ENCODE data around the gene BFSP1. TPM values are rescaled to one million over a fixed set of nuclear protein-coding genes. Genes with fewer than 3 reads are reported as not detected.
A peak's percentile ranks its signal among the peaks of the same experiment; 100 is the strongest.

The BFSP1 gene
- total and polyA plus RNA-seq, 2 of the 8 experiments (the other 6 are each of a cell fraction or from before 2014, with no cell fraction given): 1.5 to 2.5 TPM

DNA sequence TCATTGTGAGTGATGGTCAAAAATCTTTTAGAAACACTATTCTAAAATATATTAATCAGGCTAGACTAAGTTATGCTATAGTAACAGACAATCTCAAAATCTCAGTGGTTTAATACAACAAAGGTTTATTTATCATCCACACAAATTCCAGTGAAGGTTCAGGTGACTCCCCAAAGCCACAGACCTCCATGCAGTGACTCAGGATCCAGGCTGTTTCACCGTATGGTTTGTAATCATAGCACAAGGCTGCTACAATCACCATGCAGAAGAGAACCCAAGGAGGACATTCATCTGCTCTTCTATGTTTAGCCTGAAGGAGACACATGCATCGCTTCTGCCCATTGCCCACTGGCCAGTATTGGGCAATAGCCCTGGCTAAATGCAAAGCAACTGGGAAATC is 46.2 kb downstream of the BFSP1 start:
- no peak overlapping the region for H3K18ac ChIP-seq (ENCODE audit: extremely low read depth, low read length)
- no peaks in the 10 kb centered on the region; the same call in 1 of the 2 replicates for H3K23me2 ChIP-seq (ENCODE audit: low read depth, low read length)
- WGBS, 2 experiments (ENCODE audit: extremely low coverage in 1 of 2, insufficient coverage in 1 of 2, insufficient read length in 1 of 2, insufficient replicate concordance in 2 of 2, low coverage in 1 of 2, low lambda C conversion rate in 2 of 2, missing lambda C conversion rate in 1 of 2): 83% methylated on average over 2 of the region's 2 CpGs; no CpG with 5 or more reads in 1 of the 2 experiments

More for the DNA sequence above, 46.2 kb downstream of the BFSP1 start:
- no peaks in the 10 kb centered on the region for H3K27me3 ChIP-seq (replicated peaks in 1 of 4; ENCODE audit: control insufficient read depth in 3 of 4, extremely low read depth in 1 of 4, insufficient read depth in 3 of 4, low read length in 3 of 4)
- no peak overlapping the region for H3K23ac ChIP-seq (ENCODE audit: insufficient read length)
- no peaks in the 10 kb centered on the region for H3K36me3 ChIP-seq (ENCODE audit: control insufficient read depth in 2 of 4, insufficient read depth in 4 of 4, low read length in 3 of 4)
- H3K4ac ChIP-seq (replicated peaks; ENCODE audit: insufficient read length, low read depth, low read length): no peak overlapping the region
- no peak overlapping the region for H3K4me3 ChIP-seq (ENCODE audit: extremely low read depth in 1 of 4, insufficient read depth in 2 of 4, low read depth in 3 of 4, low read length in 4 of 4)
- CTCF ChIA-PET (ENCODE audit: partially characterized antibody): no interaction called here
- H3K4me1 ChIP-seq (replicated peaks in 1 of 4; ENCODE audit: control insufficient read depth in 3 of 4, insufficient read depth in 4 of 4, low read length in 3 of 4): no peaks in the 10 kb centered on the region
- no peak overlapping the region for H2BK15ac ChIP-seq (ENCODE audit: low read length)
- H3K14ac ChIP-seq (ENCODE audit: insufficient read length): no peak overlapping the region
- H4K5ac ChIP-seq (ENCODE audit: insufficient read length, low read depth, low read length): no peak overlapping the region
- H3K79me2 ChIP-seq (ENCODE audit: control insufficient read depth in 1 of 2, insufficient read depth in 2 of 2, low read length in 2 of 2): no peaks in the 10 kb centered on the region
- no peak for DNase-seq (ENCODE audit: low read depth in 1 of 2, low spot score in 2 of 2)
- no peaks in the 10 kb centered on the region for H3K9me3 ChIP-seq (ENCODE audit: insufficient read depth in 2 of 2, low read depth in 1 of 2, low read length in 1 of 2)
- H2BK12ac ChIP-seq (ENCODE audit: low read depth, low read length): no peak overlapping the region
- FAIRE-seq: peak; percentile 19
- no peak overlapping the region for H3K27ac ChIP-seq (ENCODE audit: low read depth, low read length)
- no peaks in the 10 kb centered on the region for H4K20me1 ChIP-seq (replicated peaks in 1 of 2; ENCODE audit: control insufficient read depth in 1 of 2, insufficient read depth in 2 of 2, low read length in 2 of 2)
- no peak overlapping the region for H2BK20ac ChIP-seq (ENCODE audit: low read length)
- no peak for TF ChIP-seq SP2 (IDR thresholded peaks at IDR 0.05; ENCODE audit: low read length)
- 0 out of 2 replicates have a peak, but pooled peaks have one; percentile 32 for TF ChIP-seq CEBPB (IDR thresholded peaks at IDR 0.05; ENCODE audit: low read depth, low read length)
- H2AK5ac ChIP-seq (ENCODE audit: low read depth, low read length): no peak overlapping the region
- H3K4me2 ChIP-seq (ENCODE audit: insufficient read depth in 1 of 2, low read depth in 2 of 2, low read length in 2 of 2): no peak overlapping the region
- no peak overlapping the region for H4K8ac ChIP-seq (ENCODE audit: extremely low read depth, insufficient read depth, low read length)
- H3K56ac ChIP-seq (replicated peaks; ENCODE audit: insufficient read length, low read depth, low read length): no peak overlapping the region
- H3K79me1 ChIP-seq (ENCODE audit: low read depth, low read length): no peaks in the 10 kb centered on the region
- H4K91ac ChIP-seq (replicated peaks; ENCODE audit: insufficient read length, low read length): no peak overlapping the region
- no peak overlapping the region for H3K9ac ChIP-seq (replicated peaks in 1 of 4; ENCODE audit: extremely low read depth in 1 of 4, low read depth in 3 of 4, low read length in 3 of 4)
- H2BK120ac ChIP-seq (replicated peaks; ENCODE audit: low read depth, low read length): no peak overlapping the region
- H2BK5ac ChIP-seq (ENCODE audit: low read depth, low read length): no peak overlapping the region
- POLR2A ChIA-PET (ENCODE audit: partially characterized antibody): no interaction called here
- H2AFZ ChIP-seq (ENCODE audit: low read length): no peak overlapping the region
